GM19395 (cell line): ENCODE measurements around the gene ENTREP3.

Experiments
- ATAC-seq: cut with Tn5 transposase; IDR thresholded peaks from one replicate; pipeline ENCODE4 v1.9.1; 2021; ENCODE audit warnings: mild to moderate bottlenecking, moderate library complexity; ENCODE audit not compliant: unreplicated experiment

The ENTREP3 gene

DNA sequence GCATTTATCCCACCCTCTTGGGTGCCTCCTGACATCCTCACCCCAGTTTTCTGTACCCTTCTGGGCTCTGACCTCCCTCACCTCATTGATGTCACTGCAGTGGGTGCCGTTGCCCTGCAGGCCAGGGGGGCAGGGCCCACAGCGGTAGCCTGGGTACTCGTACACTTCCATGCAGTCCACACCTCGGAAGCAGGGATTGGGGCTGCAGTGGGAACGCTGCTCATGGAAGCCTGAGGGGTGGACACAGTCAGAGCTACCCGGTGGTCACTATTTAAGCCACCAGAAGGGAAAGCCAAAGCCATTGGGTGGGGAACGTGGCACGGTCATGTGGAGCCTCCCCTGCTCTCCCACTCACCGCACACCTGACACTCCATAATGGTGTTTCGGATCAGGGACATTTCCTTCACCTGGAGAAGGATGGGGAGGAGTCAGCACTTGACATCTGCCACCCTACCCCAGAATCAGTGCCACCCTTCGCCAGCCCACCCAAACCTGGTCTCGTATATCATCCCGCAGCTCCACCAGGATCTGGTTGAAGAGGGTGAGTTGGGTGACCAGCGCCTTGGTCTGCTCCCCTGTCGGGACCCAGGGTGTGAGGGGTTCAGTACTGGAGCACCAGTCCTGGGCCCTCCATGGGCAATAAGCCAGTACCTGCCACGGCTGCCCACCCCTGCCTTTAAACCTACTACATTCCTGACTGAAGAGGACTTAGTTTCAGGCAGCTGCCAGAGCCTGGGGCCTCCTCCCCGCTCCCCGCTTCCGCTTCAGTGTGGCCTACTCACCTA lies 52.4 kb downstream of the ENTREP3 start:
- ATAC-seq, result no peak

DNA sequence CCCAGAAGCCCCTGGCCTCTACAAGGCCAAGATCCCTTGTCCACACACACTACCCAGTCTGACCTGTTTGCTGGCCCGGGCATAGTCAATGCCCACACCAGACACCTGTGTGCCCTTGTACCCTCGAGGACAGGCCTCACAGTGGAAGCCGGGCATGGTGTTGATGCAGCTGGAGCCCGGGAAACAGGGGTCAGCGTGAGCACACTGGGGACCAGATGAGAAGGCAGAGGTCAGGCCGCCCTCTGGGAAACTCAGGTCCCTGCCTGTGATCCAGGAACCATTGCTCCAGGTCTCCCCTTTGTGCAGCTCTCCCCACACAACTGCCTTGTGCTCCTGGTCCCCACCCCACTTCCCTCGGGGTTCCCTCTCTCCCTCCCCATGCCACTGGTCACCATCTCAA lies 53.1 kb downstream of the ENTREP3 start:
- ATAC-seq, result no peak

DNA sequence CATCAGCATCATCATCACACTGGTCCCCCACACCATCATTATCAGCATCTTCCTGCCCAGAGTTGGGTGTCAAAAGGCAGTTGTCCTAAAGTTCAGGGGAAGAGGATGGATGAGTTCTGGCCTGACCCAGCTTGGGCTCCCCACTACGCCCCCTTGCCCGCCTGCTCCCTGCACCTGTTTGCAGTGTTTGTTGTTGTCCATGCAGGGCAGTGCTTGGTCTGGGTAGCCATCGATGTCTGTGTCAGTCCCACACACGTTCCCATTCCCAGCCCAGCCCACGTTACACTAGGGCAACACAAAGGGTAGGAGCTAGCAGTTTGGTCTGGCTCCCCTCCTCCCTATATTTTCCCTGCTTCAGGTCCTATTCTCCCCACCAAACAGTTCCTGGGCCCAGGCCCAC lies 54.4 kb downstream of the ENTREP3 start:
- no peak for ATAC-seq

GRCh38 chr1:155199792-155200191 lies 55.5 kb downstream of the ENTREP3 start:
- ATAC-seq, result no peak

DNA sequence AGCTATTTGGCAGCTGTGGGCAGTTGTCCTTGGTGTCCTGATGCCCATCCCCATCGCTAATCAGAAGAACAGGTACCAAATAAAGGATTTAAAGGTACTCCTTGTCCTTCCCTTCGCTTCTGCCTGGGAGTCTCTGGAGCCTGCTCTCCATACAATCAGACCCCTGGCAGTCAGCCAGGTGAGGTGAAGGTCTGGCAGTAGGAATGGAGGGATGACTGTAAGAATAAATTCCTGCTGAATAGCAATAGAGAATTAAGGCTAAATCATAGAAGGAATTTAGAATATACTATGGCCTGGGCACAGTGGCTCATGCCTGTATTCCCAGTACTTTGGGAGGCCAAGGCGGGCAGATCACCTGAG lies 56.8 kb downstream of the ENTREP3 start:
- no peak for ATAC-seq

GRCh38 chr1:155197901-155198546 lies 57.3 kb downstream of the ENTREP3 start:
- no peak for ATAC-seq
